Stimulated activated CD4-positive, alpha-beta T cell treated with anti-CD3 and anti-CD28 coated beads, TNF-alpha, amount 100 ng/mL, for 1 hour (primary cell): ENCODE data around the gene FGFBP1.

Source experiments
- DNase-seq, 3 donors: peaks; one replicate each; pipeline ENCODE4 v3.0.0-alpha.2; 2020; ENCODE audit warnings: low read depth in 3 of 3, low spot score in 1 of 3

FGFBP1 gene

DNA sequence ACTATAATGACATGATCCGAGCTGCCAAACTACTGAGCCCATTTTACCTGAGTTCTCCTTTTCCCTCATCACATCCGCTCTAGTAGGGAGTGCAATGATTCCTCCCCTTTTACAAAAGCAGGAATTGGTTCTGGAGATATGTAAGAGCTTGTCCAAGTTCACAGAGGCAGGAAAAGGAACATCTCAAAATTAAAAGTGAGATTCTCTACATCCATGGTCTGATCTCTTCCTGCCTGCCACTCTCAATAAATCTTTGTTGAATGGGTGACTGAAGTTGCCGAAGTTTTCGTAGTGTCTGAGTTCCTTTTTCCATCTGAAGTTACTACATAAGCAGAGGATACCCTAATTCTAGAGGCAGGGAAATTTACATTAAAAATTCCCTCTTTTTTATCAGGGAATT lies at the start of gene FGFBP1:
Gene FGFBP1, minus strand, starts transcription at position 101 of the 400 bp plus-strand sequence. CDS start 2,108 bp downstream, outside the sequence.
- DNase-seq: no peak

DNA sequence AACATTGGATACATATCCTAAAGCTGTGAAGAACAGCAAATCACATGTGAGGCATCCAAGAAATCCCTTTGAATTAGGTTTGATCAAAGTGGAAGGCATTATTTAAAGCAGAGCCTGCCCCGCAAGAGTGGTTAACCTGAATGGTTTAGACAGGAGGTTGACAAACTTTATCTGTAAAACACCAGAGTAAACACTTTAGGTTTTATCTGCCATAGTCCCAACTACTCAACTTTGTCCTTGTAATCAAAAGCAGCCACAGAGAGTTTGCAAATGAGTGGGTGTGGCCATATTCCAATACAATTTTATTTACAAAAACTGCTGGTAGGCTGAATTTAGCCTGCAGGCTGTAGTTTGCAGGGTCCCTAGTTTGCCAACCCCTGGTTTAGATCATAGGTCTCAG lies 49.7 kb upstream of the FGFBP1 start:
- no peak for DNase-seq

DNA sequence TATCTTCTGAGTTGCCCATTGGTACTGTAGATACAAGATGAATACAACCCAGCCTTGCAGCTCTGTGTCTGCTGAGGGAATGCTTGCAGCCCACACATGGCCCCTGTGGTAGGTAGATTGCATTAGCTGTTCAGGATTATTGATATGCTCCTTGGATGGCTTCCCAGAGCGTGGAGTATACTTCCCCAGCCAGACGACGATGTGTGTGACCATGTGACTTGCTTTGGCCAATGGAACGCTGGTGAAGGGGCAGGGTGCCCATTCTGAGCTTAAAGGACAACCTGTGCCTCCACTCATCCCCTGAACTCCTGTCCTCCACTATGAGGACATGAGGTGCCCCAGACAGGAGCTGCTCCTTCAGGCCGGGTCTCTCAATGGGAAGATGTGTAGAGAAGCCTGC lies 48.4 kb upstream of the FGFBP1 start:
- DNase-seq: no peak

DNA sequence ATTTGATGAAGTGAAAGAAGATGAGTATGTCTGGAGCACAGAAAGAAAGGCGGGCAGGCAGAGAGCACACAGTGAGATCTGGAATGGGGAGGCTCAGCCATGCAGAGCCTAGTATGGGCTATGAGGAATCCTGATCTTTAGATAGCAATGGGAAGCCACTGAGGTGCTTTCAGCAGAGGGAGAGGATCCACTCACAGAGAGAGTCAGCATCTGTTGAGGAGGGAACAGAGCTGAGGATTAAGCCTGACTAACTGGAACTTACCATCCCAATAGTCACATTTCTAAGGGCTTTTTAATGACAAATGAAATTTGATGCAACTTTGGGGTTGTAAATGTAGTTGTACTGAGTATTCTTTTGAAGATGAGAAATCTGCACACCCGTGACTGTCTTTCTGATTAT lies 45.1 kb upstream of the FGFBP1 start:
- no peak for DNase-seq

DNA sequence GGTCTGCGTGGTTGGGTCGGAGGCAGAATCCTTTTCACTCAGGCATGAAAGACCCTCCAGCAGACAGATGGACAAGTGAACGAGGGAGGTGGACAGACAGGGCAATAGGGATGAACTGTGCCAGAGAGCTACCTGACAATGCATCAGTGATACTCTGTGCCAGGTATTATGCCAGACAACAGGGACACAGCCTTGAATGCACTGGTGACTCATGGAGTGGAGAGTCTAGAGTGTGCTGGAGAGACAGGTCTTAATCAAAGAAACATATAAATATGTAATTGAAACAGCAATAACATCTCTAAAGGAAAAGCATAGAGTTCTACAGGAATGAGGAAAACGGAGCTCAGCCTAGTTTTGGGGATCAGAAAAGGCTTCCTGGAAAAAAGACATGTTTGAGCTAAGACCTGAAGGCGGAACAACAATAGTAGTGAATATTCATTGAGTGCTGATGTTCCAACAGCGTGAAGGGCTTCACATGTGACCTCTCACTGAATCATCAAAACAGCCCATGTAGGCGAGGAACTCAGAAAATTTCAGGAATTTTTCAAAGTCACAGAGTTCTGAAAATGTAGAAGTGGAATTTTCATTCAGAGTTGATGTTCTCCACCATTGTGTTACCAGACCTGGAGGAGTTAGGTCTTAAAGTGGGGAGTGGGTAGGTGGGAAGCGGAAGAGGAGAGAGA lies 44.4 kb upstream of the FGFBP1 start:
- no peak for DNase-seq

DNA sequence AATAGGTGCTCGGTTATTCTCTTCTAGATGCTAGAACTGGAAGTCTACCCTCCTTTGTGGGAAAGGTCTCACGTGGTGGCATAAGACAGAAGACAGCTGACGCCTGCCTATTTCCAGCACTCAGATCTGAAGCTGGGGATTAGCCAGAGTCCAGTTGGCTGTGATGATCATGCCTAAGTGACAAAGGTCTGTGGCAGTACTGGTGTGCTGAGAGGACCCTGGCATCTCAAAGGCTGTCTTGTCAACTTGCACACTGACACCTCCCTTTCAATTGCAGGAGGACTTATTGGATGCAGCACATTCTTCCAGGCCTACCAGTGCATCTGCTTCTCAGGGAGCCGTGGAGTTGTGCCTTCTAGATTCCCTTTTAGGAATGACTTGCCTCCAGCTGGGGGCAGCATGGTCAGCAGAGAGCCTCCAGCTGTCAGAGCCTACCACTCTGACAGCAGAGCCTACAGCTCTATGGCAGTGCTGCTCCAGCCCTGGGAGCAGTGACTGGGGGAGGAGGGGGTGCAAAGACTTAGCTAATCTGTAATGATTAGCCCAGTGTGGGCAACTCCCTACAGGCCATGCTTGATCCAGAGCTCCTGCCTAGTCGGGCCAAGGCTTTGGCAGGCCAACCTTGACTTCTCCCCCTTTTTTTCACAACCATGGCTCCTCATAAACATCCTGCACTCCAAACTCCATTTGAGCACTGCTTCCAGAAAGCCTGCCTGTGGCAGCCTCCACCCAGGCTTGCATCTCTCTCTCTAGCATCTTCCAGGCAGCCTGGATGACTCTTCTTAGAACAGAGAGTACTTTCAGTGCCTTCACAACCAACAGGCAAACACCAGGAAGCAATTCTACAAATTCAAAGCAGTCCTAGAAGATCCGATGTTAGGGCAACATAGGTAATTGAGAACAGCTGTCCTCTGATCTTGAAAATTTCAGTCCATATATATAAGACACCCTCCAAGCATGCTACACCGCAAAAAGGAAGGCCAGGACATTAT lies 38.2 kb upstream of the FGFBP1 start:
- DNase-seq: no peak

DNA sequence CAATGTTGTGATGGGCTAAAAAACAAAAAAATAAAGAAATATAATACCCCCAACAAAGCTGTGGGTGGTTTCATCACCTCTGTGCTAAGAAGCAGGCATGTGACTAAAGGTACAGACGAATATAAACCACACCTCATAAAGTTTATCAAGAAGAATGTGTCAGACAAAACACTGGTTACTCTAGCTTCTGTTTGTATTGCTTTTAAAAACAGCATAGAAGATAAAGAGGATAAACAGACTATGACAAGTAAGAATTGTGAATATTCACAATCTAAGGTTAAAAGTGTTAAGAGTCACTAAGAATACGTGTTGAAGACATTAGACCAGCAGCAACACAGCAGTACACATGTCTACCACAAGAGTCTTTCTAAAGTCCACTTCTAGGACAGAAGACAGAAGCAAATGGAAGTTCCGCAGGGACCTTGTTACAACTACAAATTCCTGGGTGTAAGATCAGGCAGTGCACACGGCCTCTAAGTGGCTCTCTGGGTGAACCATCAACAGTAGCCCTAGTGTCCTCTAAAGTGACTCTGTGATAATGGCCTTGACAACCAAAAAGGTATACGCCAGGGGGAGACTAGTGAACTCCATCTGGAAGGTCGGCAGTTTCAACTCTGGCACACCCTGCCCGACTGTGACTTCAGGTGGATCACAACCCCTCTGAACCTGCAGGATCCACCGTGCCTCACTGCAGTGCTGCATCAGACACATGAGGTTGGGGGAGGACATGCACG lies 32.7 kb upstream of the FGFBP1 start:
- no peak for DNase-seq

DNA sequence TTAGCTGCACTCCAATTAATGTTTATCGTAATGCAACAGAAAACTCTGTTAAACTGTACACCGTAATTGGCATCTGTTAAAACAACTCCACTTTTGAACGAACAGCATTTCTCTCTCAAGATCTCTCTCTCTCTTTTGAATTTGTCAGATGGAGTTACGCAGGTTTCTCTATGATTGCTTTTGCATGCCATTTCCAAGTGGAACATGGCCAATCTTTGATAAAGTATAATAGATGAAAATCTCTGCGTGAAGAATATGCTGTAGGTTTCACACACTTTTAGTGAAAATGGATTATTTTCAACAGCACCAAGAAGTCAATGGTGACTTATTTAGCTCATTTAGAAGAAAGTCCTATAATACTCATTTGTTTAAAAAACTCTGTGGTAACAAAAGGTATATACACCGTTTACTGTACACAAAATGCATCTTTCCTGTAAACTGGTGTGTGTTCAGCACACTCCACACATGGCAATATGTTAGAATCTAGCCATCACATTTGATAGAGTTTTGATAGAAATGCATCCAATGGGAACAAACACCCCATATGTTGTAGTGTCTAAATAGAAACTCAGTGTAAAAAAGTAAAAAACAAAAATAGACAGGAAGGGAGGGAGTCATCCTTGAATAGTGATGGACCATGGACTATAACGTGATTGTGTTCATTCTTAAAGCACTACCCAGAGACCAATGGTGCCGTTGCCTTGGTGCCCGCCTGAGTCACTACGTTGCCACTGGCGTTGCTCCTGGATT lies 30.2 kb upstream of the FGFBP1 start:
- DNase-seq: no peak

DNA sequence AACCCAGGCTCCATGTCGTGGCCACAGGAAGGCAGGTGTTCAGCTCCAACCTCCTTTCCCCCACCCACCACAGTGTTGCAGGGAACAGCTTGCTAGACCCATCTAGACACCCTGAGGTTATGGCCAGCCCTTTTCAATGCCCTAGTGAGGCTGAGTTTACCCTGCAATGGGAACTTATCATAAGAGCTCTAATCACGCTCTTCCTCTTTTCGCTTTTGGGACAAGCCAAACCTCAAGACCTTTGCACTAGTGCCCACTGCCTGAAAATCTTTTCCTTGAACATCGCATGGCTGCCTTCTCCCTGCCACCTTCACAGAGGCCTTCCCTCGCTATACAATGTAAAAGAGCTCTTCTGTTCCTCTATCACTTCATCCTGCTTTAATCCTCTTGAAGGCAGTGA lies 26.8 kb upstream of the FGFBP1 start:
- DNase-seq: no peak

DNA sequence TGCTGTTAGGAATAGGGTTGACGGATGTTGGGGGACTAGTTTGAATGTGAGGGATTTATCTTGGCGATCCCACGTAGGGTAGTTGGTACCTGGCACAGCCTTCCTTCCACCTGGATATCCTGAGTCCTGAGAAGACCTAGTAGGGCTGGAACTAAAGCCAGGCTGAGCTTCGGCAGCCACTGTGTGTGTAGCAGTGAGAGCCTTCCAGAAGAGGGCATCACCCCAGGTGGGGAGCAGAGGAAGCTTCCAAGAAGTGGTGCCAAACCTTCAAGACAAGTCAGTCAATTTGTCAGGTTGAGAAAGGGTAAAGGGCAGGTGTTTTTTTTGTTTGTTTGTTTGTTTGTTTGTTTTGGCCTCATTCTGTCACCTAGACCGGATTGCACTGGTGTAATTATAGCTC lies 25.6 kb upstream of the FGFBP1 start:
- no peak for DNase-seq

DNA sequence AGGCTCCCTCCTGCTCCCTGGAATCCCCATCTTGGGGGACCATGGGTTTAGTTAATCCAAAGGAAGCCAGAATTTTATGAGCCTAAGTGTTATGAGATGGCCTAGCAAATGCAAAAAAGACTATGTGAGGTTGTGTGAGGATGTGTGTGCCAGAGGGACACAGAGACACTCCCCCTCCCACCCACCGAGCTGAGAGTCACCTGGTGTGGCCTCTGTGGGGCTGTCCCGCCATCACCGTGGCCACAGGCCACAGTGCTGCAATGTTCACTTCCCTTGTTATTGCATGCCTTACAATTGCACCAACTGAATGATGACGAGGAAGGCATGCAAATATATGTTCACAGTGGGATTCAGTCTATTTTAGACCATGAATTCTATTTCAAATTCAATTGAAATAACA lies 25.0 kb upstream of the FGFBP1 start:
- DNase-seq: no peak

DNA sequence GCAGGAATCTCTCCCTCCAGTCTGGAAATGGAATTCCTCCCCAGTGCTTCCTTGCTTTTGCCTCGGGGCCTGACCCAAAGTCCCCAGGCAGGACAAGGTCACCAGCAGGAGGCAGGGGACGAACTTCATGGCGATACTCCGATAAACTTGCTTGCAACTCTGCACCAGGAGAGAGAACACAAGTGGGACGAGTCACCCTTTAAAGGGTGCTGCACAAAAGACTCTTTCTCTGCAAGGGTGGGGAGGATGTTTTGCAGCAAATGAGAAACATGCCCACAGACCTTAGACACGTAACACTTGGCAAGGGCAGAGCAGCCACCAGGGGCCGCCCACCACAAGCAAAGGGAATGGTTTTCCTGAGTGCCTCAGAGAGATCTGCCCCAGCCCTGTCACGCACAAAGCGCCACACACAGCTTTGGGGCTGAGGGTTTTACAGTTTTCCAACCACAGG lies 24.5 kb upstream of the FGFBP1 start, which contains the start of gene FGFBP2:
Gene FGFBP2, minus strand, starts transcription at position 175 of the 451 bp plus-strand sequence. Its CDS starts 46 bp downstream, at position 129.
- peak in 1 of 3 donors; percentile 16 for DNase-seq

DNA sequence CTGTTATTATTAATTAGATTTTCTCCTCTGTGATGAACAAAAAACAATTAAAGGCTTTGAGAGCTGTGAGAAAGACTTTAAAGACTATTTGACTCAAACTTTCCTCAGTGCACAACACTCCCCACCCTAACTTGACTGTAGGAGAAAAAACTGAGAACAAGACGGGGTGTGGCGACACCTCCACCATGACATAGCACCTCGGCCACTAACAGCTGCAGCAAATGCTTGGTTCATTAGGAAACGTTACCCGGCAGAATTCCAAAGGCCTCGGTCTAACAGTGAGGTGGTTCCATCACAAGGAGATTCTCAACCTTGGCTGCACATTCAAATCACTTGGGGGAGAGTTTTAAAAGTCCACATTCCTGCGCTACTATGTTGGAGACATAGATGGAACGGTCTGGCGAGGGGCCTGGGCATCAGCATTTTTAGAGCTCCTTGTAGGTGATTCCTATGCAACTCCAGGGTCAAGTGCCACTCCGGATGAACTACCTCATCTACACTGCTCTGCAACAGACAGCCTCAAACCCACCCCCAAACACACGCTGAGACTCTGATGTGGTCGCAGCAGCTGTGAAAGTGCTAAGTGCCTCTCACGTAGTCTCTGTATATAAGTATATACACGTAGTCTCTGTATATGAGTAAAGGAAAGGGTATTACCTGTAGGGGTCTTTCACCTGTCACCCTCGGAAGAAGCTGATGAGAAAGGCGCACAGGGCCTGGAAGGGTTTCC lies 23.4 kb upstream of the FGFBP1 start:
- DNase-seq: no peak

DNA sequence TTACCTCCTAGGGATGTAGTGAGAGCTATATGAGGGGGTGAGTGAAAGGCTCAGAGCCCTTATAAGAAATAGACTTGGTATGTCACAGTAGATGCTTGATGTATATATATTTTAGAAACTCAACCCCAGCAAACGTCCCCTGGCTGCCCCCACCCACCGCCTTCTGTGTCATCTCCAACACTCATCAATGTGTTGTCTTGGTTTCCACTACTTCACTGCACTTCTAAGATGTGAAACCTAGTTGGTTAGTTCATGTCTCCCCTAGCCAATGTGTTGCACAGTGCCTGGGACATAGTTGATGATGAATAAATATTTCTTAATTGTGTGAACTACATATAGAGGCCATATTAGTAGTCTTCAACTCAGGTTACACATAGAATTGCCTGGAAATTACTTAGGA lies 20.0 kb upstream of the FGFBP1 start:
- DNase-seq: no peak

DNA sequence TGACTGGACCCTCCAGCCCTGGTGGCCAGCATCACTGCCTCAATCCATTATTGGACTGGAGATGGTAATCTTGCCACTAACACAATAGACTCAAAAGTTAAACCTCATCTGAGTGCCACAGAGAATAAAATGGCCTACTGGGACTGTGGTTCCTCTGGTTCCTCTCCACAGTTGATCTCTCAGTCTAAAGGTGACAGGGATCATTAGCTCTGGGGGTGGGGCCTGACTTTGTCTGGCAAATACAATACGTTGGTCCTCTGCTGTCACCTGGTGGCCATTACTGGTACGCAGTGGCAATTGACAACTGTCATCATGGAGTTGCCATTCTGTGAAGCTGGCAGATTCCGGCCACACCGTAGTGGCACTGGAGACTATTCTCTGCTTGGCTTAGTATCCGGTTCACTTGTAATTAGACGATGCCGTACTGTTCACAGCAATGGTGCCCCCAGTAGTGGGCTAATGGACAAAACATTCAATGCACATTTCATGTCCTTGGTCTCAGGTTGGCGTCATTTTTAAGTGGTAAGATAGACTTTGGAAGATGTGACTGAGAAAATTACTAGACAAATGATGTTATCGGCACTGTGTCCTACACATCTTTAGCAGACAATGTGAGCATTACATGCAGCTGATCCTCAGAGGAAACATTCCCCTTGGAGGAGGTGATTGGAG lies 17.8 kb upstream of the FGFBP1 start:
- peak; percentile 13 to 71 (median 42) for DNase-seq

DNA sequence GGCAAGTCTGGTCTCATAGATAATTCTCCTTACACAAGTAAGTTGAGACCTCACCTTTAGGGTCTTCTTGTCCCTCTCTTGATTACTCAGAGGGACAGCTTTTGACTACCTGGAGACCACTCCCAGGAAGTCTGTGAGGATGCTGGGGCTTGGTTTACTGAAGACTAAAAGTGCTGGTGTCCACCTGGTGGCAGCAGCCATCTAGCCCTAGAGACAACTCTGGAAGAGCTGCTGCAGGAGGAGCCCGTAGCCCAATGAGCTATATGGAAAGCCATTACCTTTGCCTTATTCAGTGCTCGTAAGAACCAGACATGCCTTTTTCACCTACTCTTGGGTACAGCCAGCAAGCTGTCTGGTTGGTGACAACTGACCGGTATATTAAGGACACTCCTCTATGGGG lies 17.1 kb upstream of the FGFBP1 start:
- DNase-seq: no peak

DNA sequence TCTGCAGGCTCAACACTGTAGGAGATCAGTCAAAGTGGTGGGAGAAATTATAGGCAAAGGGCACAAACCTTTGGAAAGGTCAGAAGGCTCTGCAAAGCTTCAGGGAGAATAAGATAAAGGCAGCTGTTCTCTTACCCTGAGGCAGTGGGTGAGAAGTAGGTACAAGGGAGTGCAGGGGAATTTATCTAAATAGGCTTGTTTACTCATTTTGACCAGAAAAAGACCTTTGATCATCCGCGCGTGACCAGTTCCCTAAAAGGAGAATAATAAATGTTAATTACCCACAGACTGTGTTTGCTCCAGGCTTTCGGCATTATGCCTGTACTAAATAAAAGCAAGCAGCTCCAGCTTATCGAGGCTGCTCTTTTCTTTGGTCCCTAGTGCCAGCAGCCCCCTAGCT lies 15.1 kb upstream of the FGFBP1 start:
- DNase-seq: no peak

DNA sequence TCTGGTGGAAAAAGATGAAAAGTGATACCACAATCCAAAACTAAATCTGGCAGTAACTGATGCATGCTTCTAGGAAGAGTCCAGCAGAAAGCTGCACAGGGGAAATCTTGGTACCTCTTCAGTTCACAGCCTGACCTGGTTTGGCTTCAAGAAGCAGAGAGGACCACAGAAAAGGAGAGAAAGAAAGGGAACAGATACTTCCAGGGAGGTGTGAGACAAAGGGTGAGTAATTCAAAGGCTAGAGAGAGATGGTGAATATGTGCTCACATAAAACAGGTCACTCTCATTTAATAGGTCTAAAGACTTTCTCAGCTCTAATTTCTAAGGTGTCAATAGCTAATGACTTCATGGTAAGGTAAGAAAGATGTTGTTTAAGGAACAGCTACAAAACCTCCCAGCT lies 13.2 kb upstream of the FGFBP1 start:
- DNase-seq: no peak

DNA sequence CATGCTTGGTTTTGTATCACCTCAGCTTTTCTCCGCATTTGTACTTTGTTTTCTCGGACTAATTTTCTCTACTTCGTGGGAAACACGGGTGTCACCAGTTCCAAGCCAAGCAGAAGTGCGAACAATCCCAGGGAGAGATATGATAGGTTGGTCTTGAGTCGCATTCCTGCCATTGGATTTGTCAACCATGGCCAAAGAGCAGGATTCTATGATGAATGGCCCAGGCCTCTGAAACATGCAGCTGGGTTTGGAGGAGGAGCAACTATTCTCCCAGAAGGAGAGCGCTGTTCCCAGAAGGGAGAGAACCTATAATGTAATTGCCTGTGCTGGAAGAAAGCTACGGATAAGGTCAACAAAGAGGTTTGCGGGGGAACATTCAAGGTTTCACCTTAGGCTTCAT lies 10.3 kb upstream of the FGFBP1 start:
- no peak for DNase-seq
